ENCODE results near the gene ZBP1.

DNA sequence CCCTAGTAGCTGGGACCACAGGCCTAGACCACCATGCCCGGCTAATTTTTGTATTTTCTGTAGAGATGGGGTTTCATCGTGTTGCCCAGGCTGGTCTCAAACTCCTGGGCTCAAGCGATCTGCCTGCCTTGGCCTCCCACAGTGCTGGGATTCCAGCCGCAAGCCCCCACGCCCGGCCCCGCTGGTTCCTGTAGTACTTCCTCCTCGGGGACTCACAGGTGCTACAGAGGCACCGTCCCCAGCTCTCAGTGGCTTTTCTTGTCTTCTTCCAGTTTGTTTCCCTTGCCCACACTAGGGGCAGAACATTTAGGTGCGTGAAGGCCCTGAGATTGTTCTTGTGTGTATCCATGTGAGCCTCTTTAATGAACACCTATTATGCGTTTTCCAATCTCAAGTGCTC is 773 bp upstream of the ZBP1 start:
- TF ChIP-seq, protein P1, sequence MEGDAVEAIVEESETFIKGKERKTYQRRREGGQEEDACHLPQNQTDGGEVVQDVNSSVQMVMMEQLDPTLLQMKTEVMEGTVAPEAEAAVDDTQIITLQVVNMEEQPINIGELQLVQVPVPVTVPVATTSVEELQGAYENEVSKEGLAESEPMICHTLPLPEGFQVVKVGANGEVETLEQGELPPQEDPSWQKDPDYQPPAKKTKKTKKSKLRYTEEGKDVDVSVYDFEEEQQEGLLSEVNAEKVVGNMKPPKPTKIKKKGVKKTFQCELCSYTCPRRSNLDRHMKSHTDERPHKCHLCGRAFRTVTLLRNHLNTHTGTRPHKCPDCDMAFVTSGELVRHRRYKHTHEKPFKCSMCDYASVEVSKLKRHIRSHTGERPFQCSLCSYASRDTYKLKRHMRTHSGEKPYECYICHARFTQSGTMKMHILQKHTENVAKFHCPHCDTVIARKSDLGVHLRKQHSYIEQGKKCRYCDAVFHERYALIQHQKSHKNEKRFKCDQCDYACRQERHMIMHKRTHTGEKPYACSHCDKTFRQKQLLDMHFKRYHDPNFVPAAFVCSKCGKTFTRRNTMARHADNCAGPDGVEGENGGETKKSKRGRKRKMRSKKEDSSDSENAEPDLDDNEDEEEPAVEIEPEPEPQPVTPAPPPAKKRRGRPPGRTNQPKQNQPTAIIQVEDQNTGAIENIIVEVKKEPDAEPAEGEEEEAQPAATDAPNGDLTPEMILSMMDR (IDR thresholded peaks at IDR 0.05): no peak
- no peak for TF ChIP-seq POLR2A (IDR thresholded peaks at IDR 0.05)

Data from testis (tissue), 2 donors.